Astrocyte of the spinal cord (primary cell): ENCODE results near the gene RALGPS1.

Experiments
- DNase-seq: peaks from one replicate; pipeline ENCODE4 v3.0.0; 2011; ENCODE audit warnings: low read depth, low spot score
- H3K4me3 ChIP-seq: 2 replicates; pipeline ENCODE4 v1.5.1; 2011; ENCODE audit warnings: low read depth, mild to moderate bottlenecking, low read length, moderate library complexity
- in situ Hi-C: cut with HindIII; loops from 2 replicates; pipeline ENCODE4 v1.10.0; 2017; ENCODE audit warnings: low sequenced_read_pairs
- TF ChIP-seq, protein P1 (sequence below): IDR thresholded peaks from 2 replicates; pipeline ENCODE4 v1.5.1; 2012; ENCODE audit warnings: low read depth, mild to moderate bottlenecking, low read length, inconsistent platforms

Gene RALGPS1

GRCh38 chr9:127035423-127035822, 120.8 kb downstream of the RALGPS1 start:
- no peak for DNase-seq
- in situ Hi-C loops = no loop called here
- TF ChIP-seq, protein P1, sequence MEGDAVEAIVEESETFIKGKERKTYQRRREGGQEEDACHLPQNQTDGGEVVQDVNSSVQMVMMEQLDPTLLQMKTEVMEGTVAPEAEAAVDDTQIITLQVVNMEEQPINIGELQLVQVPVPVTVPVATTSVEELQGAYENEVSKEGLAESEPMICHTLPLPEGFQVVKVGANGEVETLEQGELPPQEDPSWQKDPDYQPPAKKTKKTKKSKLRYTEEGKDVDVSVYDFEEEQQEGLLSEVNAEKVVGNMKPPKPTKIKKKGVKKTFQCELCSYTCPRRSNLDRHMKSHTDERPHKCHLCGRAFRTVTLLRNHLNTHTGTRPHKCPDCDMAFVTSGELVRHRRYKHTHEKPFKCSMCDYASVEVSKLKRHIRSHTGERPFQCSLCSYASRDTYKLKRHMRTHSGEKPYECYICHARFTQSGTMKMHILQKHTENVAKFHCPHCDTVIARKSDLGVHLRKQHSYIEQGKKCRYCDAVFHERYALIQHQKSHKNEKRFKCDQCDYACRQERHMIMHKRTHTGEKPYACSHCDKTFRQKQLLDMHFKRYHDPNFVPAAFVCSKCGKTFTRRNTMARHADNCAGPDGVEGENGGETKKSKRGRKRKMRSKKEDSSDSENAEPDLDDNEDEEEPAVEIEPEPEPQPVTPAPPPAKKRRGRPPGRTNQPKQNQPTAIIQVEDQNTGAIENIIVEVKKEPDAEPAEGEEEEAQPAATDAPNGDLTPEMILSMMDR = no peak
- H3K4me3 ChIP-seq = no peak overlapping the region

- TF ChIP-seq, protein P1 = no peak
- in situ Hi-C loops = no loop called here
- H3K4me3 ChIP-seq = no peak overlapping the region
- peak; percentile 15 for DNase-seq
These were observed 121.4 kb downstream of the RALGPS1 start for GRCh38 chr9:127035948-127036347.

GRCh38 chr9:127036437-127036836, 121.9 kb downstream of the RALGPS1 start:
- no peak for DNase-seq
- in situ Hi-C loops = no loop called here
- H3K4me3 ChIP-seq = no peak overlapping the region
- TF ChIP-seq, protein P1 = no peak

GRCh38 chr9:127038531-127038930, 123.9 kb downstream of the RALGPS1 start:
- in situ Hi-C loops = no loop called here

DNA sequence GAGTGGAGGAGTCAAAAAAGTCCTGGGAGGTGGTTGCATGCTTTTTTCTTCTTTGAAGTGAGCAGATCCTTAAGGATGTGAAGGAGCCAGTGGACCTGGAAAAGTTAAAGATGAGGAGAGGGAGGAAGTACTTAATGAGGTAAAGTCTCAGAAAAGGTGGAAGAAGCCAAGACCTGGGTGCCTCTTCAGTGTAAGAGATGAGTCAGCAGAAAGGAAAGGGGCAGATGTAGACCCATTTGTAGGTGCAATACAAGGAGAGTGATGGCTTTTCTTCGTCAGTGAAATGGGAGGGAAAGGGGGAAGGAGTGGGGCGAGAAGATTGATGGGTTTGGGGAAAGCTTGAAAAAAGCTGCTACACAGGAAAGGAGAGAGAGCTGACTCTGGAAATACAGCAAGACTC, 124.9 kb downstream of the RALGPS1 start:
- in situ Hi-C loops = no loop called here
- TF ChIP-seq, protein P1 = no peak
- no peak overlapping the region for H3K4me3 ChIP-seq
- DNase-seq = no peak

More at GRCh38 chr9:127038531-127038930, 123.9 kb downstream of the RALGPS1 start:
- TF ChIP-seq, protein P1 = no peak
- DNase-seq = no peak
- H3K4me3 ChIP-seq = no peak overlapping the region

DNA sequence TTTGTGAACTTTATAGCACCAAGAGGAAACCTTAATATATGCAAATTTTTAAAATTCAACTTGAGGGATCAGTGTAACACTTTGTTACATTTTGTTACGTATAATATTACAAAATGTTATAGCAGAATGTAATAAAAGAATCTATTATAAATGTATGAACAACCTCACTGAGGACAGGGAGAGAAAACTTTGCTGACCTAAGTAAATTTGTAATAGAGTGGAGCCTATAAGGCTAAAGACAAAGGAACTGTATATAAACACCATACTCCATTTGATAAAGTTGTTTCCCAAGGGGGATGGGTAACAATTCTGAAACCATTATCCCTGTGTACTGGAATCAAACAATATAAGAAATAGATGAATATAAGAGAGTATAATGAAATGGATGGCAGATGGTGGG, 130.6 kb downstream of the RALGPS1 start:
- no peak for DNase-seq
- H3K4me3 ChIP-seq = no peak overlapping the region
- TF ChIP-seq, protein P1 = no peak
- in situ Hi-C loops = no loop called here

- no peak for DNase-seq
- in situ Hi-C loops = no loop called here
- H3K4me3 ChIP-seq = no peak overlapping the region
- TF ChIP-seq, protein P1 = no peak
These were observed 133.4 kb downstream of the RALGPS1 start for GRCh38 chr9:127047971-127048370.
